GM18508 (cell line): Measurements from ENCODE around the gene DCTN2.
"Not testable (repeated sequence)": the region's sequence is repeated elsewhere in the genome, so short reads cannot be mapped to it uniquely, and the experiment has no call there.

Experiments
- ATAC-seq: cut with Tn5 transposase; IDR thresholded peaks from one replicate; pipeline ENCODE4 v1.9.1; 2021; ENCODE audit warnings: moderate number of reproducible peaks; ENCODE audit not compliant: insufficient read depth, unreplicated experiment

The DCTN2 gene

DNA sequence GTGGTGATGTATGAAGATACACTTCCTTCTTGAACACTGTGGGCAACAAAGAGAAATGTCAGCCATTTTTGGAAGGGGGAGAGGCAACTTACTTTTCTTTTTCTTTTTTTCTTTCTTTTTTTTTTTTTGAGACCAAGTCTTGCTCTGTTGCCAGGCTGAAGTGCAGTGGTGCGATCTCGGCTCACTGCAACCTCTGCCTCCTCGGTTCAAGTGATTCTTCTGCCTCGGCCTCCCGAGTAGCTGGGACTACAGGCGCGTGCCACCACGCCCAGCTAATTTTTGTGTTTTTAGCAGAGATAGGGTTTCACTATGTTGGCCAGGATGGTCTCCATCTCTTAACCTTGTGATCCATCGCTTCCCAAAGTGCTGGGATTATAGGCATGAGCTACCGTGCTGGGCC lies 29.3 kb downstream of the DCTN2 start:
- not testable (repeated sequence) for ATAC-seq

DNA sequence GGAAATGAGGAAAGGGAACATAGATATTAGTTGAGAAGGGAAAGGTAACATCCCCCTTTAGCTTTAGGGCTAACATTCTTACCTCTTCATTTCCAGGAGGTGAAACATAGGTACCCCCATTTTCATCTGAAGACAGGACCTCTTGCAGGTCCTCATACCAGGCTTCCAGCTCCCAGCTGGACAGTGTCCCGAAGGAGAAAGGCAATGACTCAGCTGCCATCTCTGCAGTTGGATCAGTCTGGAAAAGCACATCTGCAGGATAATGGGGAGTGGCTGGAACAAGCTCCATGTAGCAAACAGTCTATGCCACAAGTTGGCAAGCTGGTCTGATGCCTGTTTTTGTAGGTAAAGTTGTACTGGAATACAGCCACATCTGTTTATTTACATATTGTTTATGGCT lies 29.8 kb downstream of the DCTN2 start:
- no peak for ATAC-seq

- no peak for ATAC-seq
Measured at GRCh38 chr12:57516617-57517153, 30.3 kb downstream of the DCTN2 start.

- ATAC-seq = no peak
Measured at GRCh38 chr12:57515934-57516541, 31.0 kb downstream of the DCTN2 start.

- ATAC-seq = no peak
Measured at GRCh38 chr12:57515408-57515933, 31.5 kb downstream of the DCTN2 start.

GRCh38 chr12:57514720-57515407 lies 32.1 kb downstream of the DCTN2 start:
- ATAC-seq = no peak

DNA sequence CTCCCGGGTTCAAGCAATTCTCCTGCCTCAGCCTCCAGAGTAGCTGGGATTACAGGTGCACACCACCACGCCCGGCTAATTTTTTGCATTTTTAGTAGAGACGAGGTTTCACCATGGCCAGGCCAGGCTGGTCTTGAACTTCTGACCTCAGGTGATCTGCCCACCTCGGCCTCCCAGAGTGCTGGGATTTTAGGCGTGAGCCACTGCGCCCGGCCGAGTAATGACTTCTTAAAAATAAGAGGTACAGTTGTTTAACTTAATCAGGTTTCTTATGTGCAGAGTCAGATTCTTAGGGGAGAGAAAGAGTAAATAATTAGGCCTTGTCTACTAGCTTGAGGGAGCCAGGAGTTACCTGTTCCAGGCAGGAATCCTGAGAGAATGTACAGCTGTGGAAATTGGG lies 32.7 kb downstream of the DCTN2 start:
- ATAC-seq = not testable (repeated sequence)

GRCh38 chr12:57513677-57514076 lies 33.3 kb downstream of the DCTN2 start:
- not testable (repeated sequence) for ATAC-seq

DNA sequence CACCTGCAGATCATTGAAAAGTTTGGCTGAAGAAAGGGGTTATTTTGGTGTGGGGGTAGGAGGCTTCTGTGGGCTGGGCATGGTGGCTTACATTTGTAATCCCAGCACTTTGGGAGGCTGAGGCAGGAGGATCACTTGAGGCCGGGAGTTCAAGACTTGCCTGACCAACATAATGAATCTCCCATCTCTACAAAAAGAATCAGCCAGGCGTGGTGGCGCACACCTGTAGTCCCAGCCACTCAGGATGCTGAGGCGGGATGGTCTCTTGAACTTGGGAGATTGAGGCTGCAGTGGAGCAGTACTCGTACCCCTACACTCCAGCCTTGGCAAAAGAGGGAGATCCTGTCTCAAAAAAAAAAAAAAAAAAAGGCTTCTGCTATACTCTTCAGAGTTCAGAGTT lies 33.7 kb downstream of the DCTN2 start:
- no peak for ATAC-seq

- ATAC-seq = no peak
Measured at GRCh38 chr12:57512665-57513064, 34.3 kb downstream of the DCTN2 start.

- no peak for ATAC-seq
Measured at GRCh38 chr12:57511588-57512325, 35.2 kb downstream of the DCTN2 start.

- no peak for ATAC-seq
Measured at GRCh38 chr12:57511161-57511560, 35.8 kb downstream of the DCTN2 start.

DNA sequence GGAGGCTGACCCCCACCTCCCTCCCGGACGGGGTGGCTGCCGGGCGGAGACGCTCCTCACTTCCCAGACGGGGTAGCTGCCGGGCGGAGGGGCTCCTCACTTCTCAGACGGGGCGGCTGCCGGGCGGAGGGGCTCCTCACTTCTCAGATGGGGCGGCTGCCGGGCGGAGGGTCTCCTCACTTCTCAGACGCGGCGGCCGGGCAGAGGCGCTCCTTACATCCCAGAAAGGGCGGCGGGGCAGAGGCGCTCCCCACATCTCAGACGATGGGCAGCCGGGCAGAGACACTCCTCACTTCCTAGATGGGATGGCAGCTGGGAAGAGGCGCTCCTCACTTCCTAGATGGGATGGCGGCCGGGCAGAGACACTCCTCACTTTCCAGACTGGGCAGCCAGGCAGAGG lies 39.2 kb downstream of the DCTN2 start:
- not testable (repeated sequence) for ATAC-seq

DNA sequence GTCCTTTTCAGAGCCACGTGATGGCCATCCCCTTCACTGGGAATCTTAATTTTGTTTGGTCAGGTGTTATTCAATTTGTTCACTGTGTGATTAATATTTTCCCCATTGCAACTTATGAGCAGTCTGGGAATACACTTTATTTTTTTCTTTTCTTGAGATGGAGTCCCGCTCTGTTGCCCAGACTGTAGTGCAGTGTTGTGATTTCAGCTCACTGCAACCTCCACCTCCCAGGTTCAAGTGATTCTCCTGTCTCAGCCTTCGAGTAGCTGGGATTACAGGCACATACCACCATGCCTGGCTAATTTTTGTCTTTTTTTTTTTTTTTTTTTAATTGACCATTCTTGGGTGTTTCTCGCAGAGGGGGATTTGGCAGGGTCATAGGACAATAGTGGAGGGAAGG lies 40.5 kb downstream of the DCTN2 start:
- not testable (repeated sequence) for ATAC-seq

DNA sequence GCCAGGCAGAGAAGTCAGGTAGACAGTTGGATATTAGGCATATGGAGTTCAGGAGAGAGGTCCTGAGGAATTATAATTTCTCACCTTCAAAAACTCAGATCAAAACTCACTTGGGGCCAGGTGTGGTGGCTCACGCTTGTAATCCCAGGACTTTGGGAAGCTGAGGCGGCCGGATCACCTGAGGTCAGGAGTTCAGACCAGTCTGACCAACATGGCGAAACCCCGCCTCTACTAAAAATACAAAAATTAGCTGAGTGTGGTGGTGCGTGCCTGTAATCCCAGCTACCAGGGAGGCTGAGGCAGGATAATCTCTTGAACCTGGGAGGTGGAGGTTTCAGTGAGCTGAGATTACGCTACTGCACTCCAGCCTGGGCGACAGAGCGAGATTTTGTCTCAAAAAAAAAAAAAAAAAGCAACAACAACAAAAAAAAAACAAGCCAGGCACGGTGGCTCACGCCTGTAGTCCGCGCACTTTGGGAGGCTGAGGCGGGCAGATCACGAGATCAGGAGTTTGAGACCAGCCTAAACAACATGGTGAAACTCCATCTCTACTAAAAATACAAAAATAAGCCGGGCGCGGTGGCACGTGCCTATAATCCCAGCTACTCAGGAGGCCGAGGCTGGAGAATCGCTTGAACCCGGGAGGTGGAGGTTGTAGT lies 44.6 kb downstream of the DCTN2 start:
- not testable (repeated sequence) for ATAC-seq

- no peak for ATAC-seq
Measured at GRCh38 chr12:57500213-57500612, 46.8 kb downstream of the DCTN2 start.

GRCh38 chr12:57498571-57498970 lies 48.4 kb downstream of the DCTN2 start:
- ATAC-seq = no peak

GRCh38 chr12:57498132-57498502 lies 48.9 kb downstream of the DCTN2 start:
- no peak for ATAC-seq

- no peak for ATAC-seq
Measured at GRCh38 chr12:57497223-57498131, 49.5 kb downstream of the DCTN2 start.
